ENCODE measurements around the gene GNG14. TPM values are rescaled to one million over a fixed set of nuclear protein-coding genes. Genes with fewer than 3 reads are reported as not detected.

The GNG14 gene
- total and polyA plus RNA-seq, 2 of the 13 experiments (the other 11 are each of a cell fraction or from before 2014, with no cell fraction given), result not detected

- TF ChIP-seq ZNF746 (CRISPR knock-in tag; IDR thresholded peaks at IDR 0.05) (no peak), EHMT2 (IDR thresholded peaks at IDR 0.05; ENCODE audit: borderline replicate concordance, low read depth, low read length) (no peak), ZNF513 (CRISPR knock-in tag; conservative IDR thresholded peaks at IDR 0.05) (no peak), ZNF598 (CRISPR knock-in tag; IDR thresholded peaks at IDR 0.05; ENCODE audit: borderline replicate concordance) (no peak), ETV5 (CRISPR knock-in tag; IDR thresholded peaks at IDR 0.05; ENCODE audit: borderline replicate concordance) (no peak), MEIS2 (CRISPR knock-in tag; IDR thresholded peaks at IDR 0.05) (no peak), JARID2 (CRISPR knock-in tag; IDR thresholded peaks at IDR 0.05; ENCODE audit: insufficient replicate concordance) (no peak), ZBTB44 (CRISPR knock-in tag; IDR thresholded peaks at IDR 0.05) (no peak), ZNF362 (CRISPR knock-in tag; IDR thresholded peaks at IDR 0.05; ENCODE audit: borderline replicate concordance) (no peak), SP2 (CRISPR knock-in tag; IDR thresholded peaks at IDR 0.05) (no peak), ZNF777 (CRISPR knock-in tag; IDR thresholded peaks at IDR 0.05) (no peak), AHDC1 (CRISPR knock-in tag; IDR thresholded peaks at IDR 0.05; ENCODE audit: borderline replicate concordance) (no peak), ATF1 (CRISPR knock-in tag; IDR thresholded peaks at IDR 0.05) (no peak), ZNF17 (CRISPR knock-in tag; IDR thresholded peaks at IDR 0.05) (no peak), MZF1 (CRISPR knock-in tag; IDR thresholded peaks at IDR 0.05; ENCODE audit: borderline replicate concordance) (no peak), PCBP1 (IDR thresholded peaks at IDR 0.05; ENCODE audit: borderline replicate concordance, low read depth, low read length) (no peak)
These were observed 26.8 kb upstream of the GNG14 start (continued) for GRCh38 chr19:12660980-12661379.
